HepG2 (cell line): ENCODE results near the gene PPP2R2B. TPM values are rescaled to one million over a fixed set of nuclear protein-coding genes. Genes with fewer than 3 reads are reported as not detected.
A peak's percentile ranks its signal among the peaks of the same experiment; 100 is the strongest.

Experiments
- ATRX ChIP-seq: sonication (generic); formaldehyde crosslinking; IDR thresholded peaks from 2 replicates; pipeline ENCODE4 v1.4.0; 2020; ENCODE audit warnings: missing genetic modification reagents, borderline replicate concordance
- CBX2 ChIP-seq, 2 experiments: fragments of 200-600 bp in 1 of 2; sonication (generic); formaldehyde crosslinking in 1 of 2; IDR thresholded peaks; 2 replicates each; pipeline versions ENCODE4 v1.7.0 to v1.8.1; 2018 to 2022; ENCODE audit warnings: low read depth in 2 of 2, low read length in 1 of 2, mild to moderate bottlenecking in 1 of 2, missing genetic modification reagents in 1 of 2
- CEBPG ChIP-seq: IDR thresholded peaks from 2 replicates; pipeline ENCODE4 v1.6.1; 2016
- DPF2 ChIP-seq: sonication (generic); formaldehyde crosslinking; IDR thresholded peaks from 2 replicates; pipeline ENCODE4 v1.4.0; 2020; ENCODE audit warnings: mild to moderate bottlenecking, low read depth, missing genetic modification reagents, borderline replicate concordance
- EED ChIP-seq: sonication (generic); formaldehyde crosslinking; IDR thresholded peaks from 2 replicates; pipeline ENCODE4 v1.5.0; 2020; ENCODE audit warnings: mild to moderate bottlenecking, missing genetic modification reagents
- GFI1 ChIP-seq: sonication (generic); formaldehyde crosslinking; IDR thresholded peaks from 2 replicates; pipeline ENCODE4 v1.5.0; 2020; ENCODE audit warnings: missing genetic modification reagents, mild to moderate bottlenecking, borderline replicate concordance
- HCFC1 ChIP-seq: fragments of 150-350 bp; IDR thresholded peaks from 2 replicates; pipeline ENCODE4 v1.6.1; 2014; ENCODE audit warnings: low read depth, low read length
- RAD51 ChIP-seq: fragments of 450-650 bp; IDR thresholded peaks from 2 replicates; pipeline ENCODE4 v1.6.1; 2016; ENCODE audit warnings: borderline replicate concordance
- RBM39 ChIP-seq: fragments of 200-400 bp; formaldehyde crosslinking; IDR thresholded peaks from one replicate; pipeline ENCODE4 v1.6.1; 2018; ENCODE audit warnings: antibody characterized with exemption, mild to moderate bottlenecking, low read depth, low read length; ENCODE audit not compliant: poor library complexity, severe bottlenecking
- RELA ChIP-seq: sonication (generic); formaldehyde crosslinking; IDR thresholded peaks from 2 replicates; pipeline ENCODE4 v1.4.0; 2020; ENCODE audit warnings: missing genetic modification reagents
- TOE1 ChIP-seq: sonication (generic); formaldehyde crosslinking; IDR thresholded peaks from 2 replicates; pipeline ENCODE4 v1.4.0; 2020; ENCODE audit warnings: mild to moderate bottlenecking, missing genetic modification reagents
- ZBTB7B ChIP-seq: sonication (generic); formaldehyde crosslinking; IDR thresholded peaks from 2 replicates; pipeline ENCODE4 v1.4.0; 2020; ENCODE audit warnings: missing genetic modification reagents
- ZNF292 ChIP-seq: sonication (generic); formaldehyde crosslinking; IDR thresholded peaks from 2 replicates; pipeline ENCODE4 v1.8.1; 2022; ENCODE audit warnings: mild to moderate bottlenecking, low read depth, missing genetic modification reagents, borderline replicate concordance
- ZNF3 ChIP-seq: IDR thresholded peaks from 2 replicates; pipeline ENCODE4 v1.7.0; 2017; ENCODE audit warnings: inconsistent platforms
- ZNF781 ChIP-seq: sonication (generic); formaldehyde crosslinking; IDR thresholded peaks from 2 replicates; pipeline ENCODE4 v1.5.1; 2020; ENCODE audit warnings: borderline replicate concordance, mild to moderate bottlenecking, missing genetic modification reagents; ENCODE audit errors: not compliant biosample characterization
- ZNF841 ChIP-seq: sonication (generic); formaldehyde crosslinking; IDR thresholded peaks from 2 replicates; pipeline ENCODE4 v1.8.1; 2023; ENCODE audit warnings: missing genetic modification reagents, borderline replicate concordance
- polyA plus RNA-seq, 8 experiments: library from polyadenylated mRNA; depleted of rRNA in 3 of 8; stranded (reverse) in 7 of 8; unstranded in 1 of 8; fragments of >200 nt; fragmentation: Illumina TruSeq in 4 of 8; extraction: Trizol in 4 of 8; gene quantifications; 2 replicates each; pipeline versions ENCODE4 v1.2.1 to v1.2.3, GENCODE V29; 2011 to 2016; ENCODE audit warnings: low read depth in 4 of 8, missing spikeins in 1 of 8, mixed read lengths in 1 of 8; ENCODE audit not compliant: insufficient read depth in 1 of 8
- total RNA-seq, 5 experiments: library from RNA; depleted of rRNA; stranded (reverse); fragments of >200 nt; fragmentation: Illumina TruSeq; extraction: Trizol; gene quantifications; 2 replicates each; pipeline ENCODE4 v1.2.3, GENCODE V29; 2016; ENCODE audit warnings: low read depth in 1 of 5
- TF ChIP-seq, protein P1 (sequence below): sonication (generic); formaldehyde crosslinking; IDR thresholded peaks from 2 replicates; pipeline ENCODE4 v1.8.0; 2022; ENCODE audit warnings: missing genetic modification reagents, mild to moderate bottlenecking, inconsistent platforms, borderline replicate concordance
- TF ChIP-seq, protein P2 (sequence below): sonication (generic); formaldehyde crosslinking; IDR thresholded peaks from 2 replicates; pipeline ENCODE4 v1.5.0; 2020; ENCODE audit warnings: missing genetic modification reagents
- TF ChIP-seq, protein P3 (sequence below): sonication (generic); formaldehyde crosslinking; conservative IDR thresholded peaks from 2 replicates; pipeline ENCODE4 v1.4.0; 2020; ENCODE audit warnings: missing genetic modification reagents
- TF ChIP-seq, protein P4 (sequence below): sonication (generic); formaldehyde crosslinking; IDR thresholded peaks from 2 replicates; pipeline ENCODE4 v1.5.1; 2020; ENCODE audit warnings: mild to moderate bottlenecking, missing genetic modification reagents, borderline replicate concordance
- TF ChIP-seq, protein P5 (sequence below): sonication (generic); formaldehyde crosslinking; IDR thresholded peaks from 2 replicates; pipeline ENCODE4 v1.5.1; 2020; ENCODE audit warnings: missing genetic modification reagents, mild to moderate bottlenecking, borderline replicate concordance

Gene PPP2R2B
- total and polyA plus RNA-seq, 2 of the 13 experiments (the other 11 are each of a cell fraction or from before 2014, with no cell fraction given), result not detected

DNA sequence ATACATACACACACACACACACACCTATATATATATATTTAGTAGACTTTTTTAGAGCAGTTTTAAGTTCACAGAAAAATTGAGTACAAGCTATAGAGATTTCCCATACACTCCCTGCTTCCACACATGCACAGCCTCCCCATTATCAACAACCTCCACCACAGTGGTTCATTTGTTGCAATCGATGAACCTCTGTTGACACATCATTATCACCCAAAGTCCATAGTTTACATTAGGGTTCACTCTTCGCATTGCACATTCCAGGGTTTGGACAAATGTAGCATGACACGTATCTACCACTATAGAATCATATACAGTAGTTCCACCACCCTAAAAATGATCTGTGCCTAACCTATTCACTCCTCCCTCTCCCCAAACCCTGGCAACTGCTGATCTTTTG lies 111.0 kb downstream of the PPP2R2B start (continued):
- TF ChIP-seq TOE1 (CRISPR knock-in tag) (no peak), CEBPG (peak; percentile 66), ZNF781 (CRISPR knock-in tag) (no peak), RAD51 (no peak), RBM39 (no peak), ZBTB7B (CRISPR knock-in tag) (no peak), CBX2 (IDR thresholded peaks at IDR 0.05; ENCODE audit: low read depth, low read length) (no peak), CBX2 (CRISPR knock-in tag; IDR thresholded peaks at IDR 0.05; ENCODE audit: low read depth) (no peak), EED (no peak), ZNF841 (CRISPR knock-in tag) (no peak), ZNF292 (CRISPR knock-in tag) (0 out of 2 replicates have a peak, but pooled peaks have one; percentile 43), GFI1 (CRISPR knock-in tag) (no peak), ATRX (CRISPR knock-in tag) (no peak), DPF2 (CRISPR knock-in tag) (peak; percentile 88), RELA (CRISPR knock-in tag) (no peak), ZNF3 (peak; percentile 57; the same call in 1 of the 2 replicates), HCFC1 (no peak)
- TF ChIP-seq, protein P1, sequence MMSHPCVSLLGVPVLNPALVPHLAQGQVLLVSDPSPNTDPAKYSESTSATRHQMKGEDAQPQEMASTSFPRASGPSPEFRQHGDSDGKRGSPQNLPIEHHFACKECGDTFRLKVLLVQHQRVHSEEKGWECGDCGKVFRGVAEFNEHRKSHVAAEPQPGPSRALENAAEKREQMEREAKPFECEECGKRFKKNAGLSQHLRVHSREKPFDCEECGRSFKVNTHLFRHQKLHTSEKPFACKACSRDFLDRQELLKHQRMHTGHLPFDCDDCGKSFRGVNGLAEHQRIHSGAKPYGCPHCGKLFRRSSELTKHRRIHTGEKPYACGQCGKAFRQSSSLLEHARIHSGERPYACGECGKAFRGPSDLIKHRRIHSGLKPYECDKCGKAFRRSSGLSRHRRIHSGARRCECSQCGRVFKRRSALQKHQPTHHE (CRISPR knock-in tag), result no peak
- TF ChIP-seq, protein P2, sequence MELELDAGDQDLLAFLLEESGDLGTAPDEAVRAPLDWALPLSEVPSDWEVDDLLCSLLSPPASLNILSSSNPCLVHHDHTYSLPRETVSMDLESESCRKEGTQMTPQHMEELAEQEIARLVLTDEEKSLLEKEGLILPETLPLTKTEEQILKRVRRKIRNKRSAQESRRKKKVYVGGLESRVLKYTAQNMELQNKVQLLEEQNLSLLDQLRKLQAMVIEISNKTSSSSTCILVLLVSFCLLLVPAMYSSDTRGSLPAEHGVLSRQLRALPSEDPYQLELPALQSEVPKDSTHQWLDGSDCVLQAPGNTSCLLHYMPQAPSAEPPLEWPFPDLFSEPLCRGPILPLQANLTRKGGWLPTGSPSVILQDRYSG (CRISPR knock-in tag), result no peak
- TF ChIP-seq, protein P3, sequence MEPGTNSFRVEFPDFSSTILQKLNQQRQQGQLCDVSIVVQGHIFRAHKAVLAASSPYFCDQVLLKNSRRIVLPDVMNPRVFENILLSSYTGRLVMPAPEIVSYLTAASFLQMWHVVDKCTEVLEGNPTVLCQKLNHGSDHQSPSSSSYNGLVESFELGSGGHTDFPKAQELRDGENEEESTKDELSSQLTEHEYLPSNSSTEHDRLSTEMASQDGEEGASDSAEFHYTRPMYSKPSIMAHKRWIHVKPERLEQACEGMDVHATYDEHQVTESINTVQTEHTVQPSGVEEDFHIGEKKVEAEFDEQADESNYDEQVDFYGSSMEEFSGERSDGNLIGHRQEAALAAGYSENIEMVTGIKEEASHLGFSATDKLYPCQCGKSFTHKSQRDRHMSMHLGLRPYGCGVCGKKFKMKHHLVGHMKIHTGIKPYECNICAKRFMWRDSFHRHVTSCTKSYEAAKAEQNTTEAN (CRISPR knock-in tag), result no peak
- TF ChIP-seq, protein P4, sequence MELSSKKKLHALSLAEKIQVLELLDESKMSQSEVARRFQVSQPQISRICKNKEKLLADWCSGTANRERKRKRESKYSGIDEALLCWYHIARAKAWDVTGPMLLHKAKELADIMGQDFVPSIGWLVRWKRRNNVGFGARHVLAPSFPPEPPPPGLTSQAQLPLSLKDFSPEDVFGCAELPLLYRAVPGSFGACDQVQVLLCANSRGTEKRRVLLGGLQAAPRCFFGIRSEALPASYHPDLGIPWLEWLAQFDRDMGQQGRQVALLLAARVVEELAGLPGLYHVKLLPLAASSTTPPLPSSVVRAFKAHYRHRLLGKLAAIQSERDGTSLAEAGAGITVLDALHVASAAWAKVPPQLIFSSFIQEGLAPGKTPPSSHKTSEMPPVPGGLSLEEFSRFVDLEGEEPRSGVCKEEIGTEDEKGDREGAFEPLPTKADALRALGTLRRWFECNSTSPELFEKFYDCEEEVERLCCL (CRISPR knock-in tag), result no peak
- TF ChIP-seq, protein P5, sequence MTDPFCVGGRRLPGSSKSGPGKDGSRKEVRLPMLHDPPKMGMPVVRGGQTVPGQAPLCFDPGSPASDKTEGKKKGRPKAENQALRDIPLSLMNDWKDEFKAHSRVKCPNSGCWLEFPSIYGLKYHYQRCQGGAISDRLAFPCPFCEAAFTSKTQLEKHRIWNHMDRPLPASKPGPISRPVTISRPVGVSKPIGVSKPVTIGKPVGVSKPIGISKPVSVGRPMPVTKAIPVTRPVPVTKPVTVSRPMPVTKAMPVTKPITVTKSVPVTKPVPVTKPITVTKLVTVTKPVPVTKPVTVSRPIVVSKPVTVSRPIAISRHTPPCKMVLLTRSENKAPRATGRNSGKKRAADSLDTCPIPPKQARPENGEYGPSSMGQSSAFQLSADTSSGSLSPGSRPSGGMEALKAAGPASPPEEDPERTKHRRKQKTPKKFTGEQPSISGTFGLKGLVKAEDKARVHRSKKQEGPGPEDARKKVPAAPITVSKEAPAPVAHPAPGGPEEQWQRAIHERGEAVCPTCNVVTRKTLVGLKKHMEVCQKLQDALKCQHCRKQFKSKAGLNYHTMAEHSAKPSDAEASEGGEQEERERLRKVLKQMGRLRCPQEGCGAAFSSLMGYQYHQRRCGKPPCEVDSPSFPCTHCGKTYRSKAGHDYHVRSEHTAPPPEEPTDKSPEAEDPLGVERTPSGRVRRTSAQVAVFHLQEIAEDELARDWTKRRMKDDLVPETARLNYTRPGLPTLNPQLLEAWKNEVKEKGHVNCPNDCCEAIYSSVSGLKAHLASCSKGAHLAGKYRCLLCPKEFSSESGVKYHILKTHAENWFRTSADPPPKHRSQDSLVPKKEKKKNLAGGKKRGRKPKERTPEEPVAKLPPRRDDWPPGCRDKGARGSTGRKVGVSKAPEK (CRISPR knock-in tag), result no peak
